Measurements from ENCODE around the gene KCNJ6.

DNA sequence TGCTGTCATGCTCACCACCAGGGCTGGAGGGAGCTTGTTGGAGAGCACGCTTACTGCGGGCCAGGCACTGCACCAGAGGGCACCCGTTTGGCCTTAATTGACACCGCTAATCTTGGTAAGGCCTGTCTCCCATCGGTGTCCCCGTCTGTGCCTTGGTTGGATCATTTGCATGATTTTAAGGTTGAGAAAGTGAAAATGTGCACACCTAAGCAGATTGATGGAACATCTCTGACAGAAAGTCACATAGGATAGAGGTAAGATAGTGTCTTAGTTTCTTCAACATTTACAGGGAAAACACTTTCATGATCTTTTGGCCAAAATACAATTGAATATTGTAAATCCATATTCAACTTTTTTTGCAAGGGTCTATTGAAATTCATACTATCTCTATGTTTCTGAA, 255.5 kb downstream of the KCNJ6 start:
- TF ChIP-seq POLR2A (IDR thresholded peaks at IDR 0.05; ENCODE audit: low read depth, low read length) (no peak), SPI1 (IDR thresholded peaks at IDR 0.05; ENCODE audit: low read depth, low read length) (no peak), POLR2AphosphoS5 (IDR thresholded peaks at IDR 0.05; ENCODE audit: low read depth, low read length) (no peak), TAF1 (IDR thresholded peaks at IDR 0.05; ENCODE audit: low read depth, low read length) (no peak)

Measured in GM12891 (cell line).